Activated T-helper 1 cell treated with anti-CD3 and anti-CD28 coated beads, Interleukin-12 subunit alpha, Interleukin-12 subunit beta, Interleukin-2, Interleukin-4 antibody, amounts not matched to agents 30 ng/mL and 10 ng/mL and 1 ng/mL, durations not matched to agents 14 hours and 24 hours and 36 hours (primary cell): ENCODE measurements around the gene PDXP. TPM values are rescaled to one million over a fixed set of nuclear protein-coding genes. Genes with fewer than 3 reads are reported as not detected.
"Not testable (repeated sequence)": the region's sequence is repeated elsewhere in the genome, so short reads cannot be mapped to it uniquely, and the experiment has no call there.

Source experiments
- DNase-seq: peaks from one replicate; pipeline ENCODE4 v3.0.0; 2021; ENCODE audit warnings: low spot score
- H3K27ac Mint-ChIP-seq: one replicate; pipeline ENCODE4 v1.8.0; 2021; ENCODE audit warnings: mild to moderate bottlenecking, mixed read lengths
- H3K27me3 Mint-ChIP-seq: one replicate; pipeline ENCODE4 v1.8.0; 2022; ENCODE audit warnings: mild to moderate bottlenecking, moderate library complexity, mixed read lengths; ENCODE audit not compliant: insufficient read depth
- H3K36me3 Mint-ChIP-seq: one replicate; pipeline ENCODE4 v1.8.0; 2021; ENCODE audit warnings: low read depth, mixed read lengths
- H3K4me1 Mint-ChIP-seq: one replicate; pipeline ENCODE4 v1.8.0; 2021; ENCODE audit warnings: low read depth, mixed read lengths
- H3K4me3 Mint-ChIP-seq: one replicate; pipeline ENCODE4 v1.8.0; 2021; ENCODE audit warnings: mild to moderate bottlenecking, moderate library complexity, mixed read lengths
- H3K9me3 Mint-ChIP-seq: one replicate; pipeline ENCODE4 v1.8.0; 2021; ENCODE audit warnings: mixed read lengths
- intact Hi-C: fragments of 100-400 bp; cut with micrococcal nuclease; formaldehyde crosslinking; loops from one replicate; pipeline ENCODE4 v1.15.1; 2024
- total RNA-seq: library from RNA; stranded (reverse); gene quantifications from 2 replicates; pipeline ENCODE4 v1.2.3, GENCODE V29; 2022

Gene PDXP
- total RNA-seq, 1 donor from 2014 or later, result 50.4 TPM

- Mint-ChIP-seq H3K36me3 (peaks cover 21% of the 10 kb centered on the region), H3K27me3 (no peaks in the 10 kb centered on the region), H3K4me3 (peak overlapping the region; percentile 97), H3K4me1 (peaks cover 50% of the 10 kb centered on the region), H3K27ac (peak overlapping the region; percentile 100), H3K9me3 (no peaks in the 10 kb centered on the region)
- no peak for DNase-seq
- intact Hi-C loops, result no loop called here
Measured at GRCh38 chr22:37640591-37641560, 17.6 kb upstream of the PDXP start.

- Mint-ChIP-seq H3K9me3 (no peaks in the 10 kb centered on the region), H3K4me3 (peak overlapping the region; percentile 58), H3K36me3 (peaks cover 25% of the 10 kb centered on the region), H3K27ac (no peak overlapping the region), H3K27me3 (no peaks in the 10 kb centered on the region), H3K4me1 (peaks cover 43% of the 10 kb centered on the region)
- intact Hi-C loops, result no loop called here
- no peak for DNase-seq
Measured at GRCh38 chr22:37641561-37641949, 17.0 kb upstream of the PDXP start.

GRCh38 chr22:37643225-37643847 lies 15.2 kb upstream of the PDXP start:
- intact Hi-C loops, result loop anchor here (1.0 kb wide), 4 partner anchors 15 to 38 kb away; partner anchors contain the start of gene PDXP
- H3K9me3 Mint-ChIP-seq, result no peaks in the 10 kb centered on the region
- peak; percentile 74 for DNase-seq
- H3K4me1 Mint-ChIP-seq, result peaks cover 26% of the 10 kb centered on the region
- H3K36me3 Mint-ChIP-seq, result peaks cover 31% of the 10 kb centered on the region
- H3K27me3 Mint-ChIP-seq, result no peaks in the 10 kb centered on the region
- H3K4me3 Mint-ChIP-seq, result peak overlapping the region; percentile 59
- H3K27ac Mint-ChIP-seq, result peak overlapping the region; percentile 52

GRCh38 chr22:37647317-37647716 lies 11.2 kb upstream of the PDXP start:
- Mint-ChIP-seq H3K4me1 (peaks cover 14% of the 10 kb centered on the region), H3K36me3 (peaks cover 54% of the 10 kb centered on the region), H3K9me3 (no peaks in the 10 kb centered on the region), H3K27ac (no peak overlapping the region), H3K27me3 (no peaks in the 10 kb centered on the region), H3K4me3 (no peak overlapping the region)
- intact Hi-C loops, result no loop called here
- no peak for DNase-seq

- intact Hi-C loops, result no loop called here
- H3K4me1 Mint-ChIP-seq, result peaks cover 9% of the 10 kb centered on the region
- H3K27ac Mint-ChIP-seq, result no peak overlapping the region
- H3K9me3 Mint-ChIP-seq, result no peaks in the 10 kb centered on the region
- H3K4me3 Mint-ChIP-seq, result no peak overlapping the region
- DNase-seq, result no peak
- no peaks in the 10 kb centered on the region for H3K27me3 Mint-ChIP-seq
- peaks cover 53% of the 10 kb centered on the region for H3K36me3 Mint-ChIP-seq
Measured at GRCh38 chr22:37647928-37648327, 10.6 kb upstream of the PDXP start.

GRCh38 chr22:37650463-37651136 lies 7.9 kb upstream of the PDXP start:
- H3K27ac Mint-ChIP-seq, result no peak overlapping the region
- H3K4me3 Mint-ChIP-seq, result no peak overlapping the region
- H3K4me1 Mint-ChIP-seq, result no peaks in the 10 kb centered on the region
- H3K27me3 Mint-ChIP-seq, result no peaks in the 10 kb centered on the region
- intact Hi-C loops, result no loop called here
- H3K9me3 Mint-ChIP-seq, result no peaks in the 10 kb centered on the region
- peaks cover 47% of the 10 kb centered on the region for H3K36me3 Mint-ChIP-seq
- DNase-seq, result no peak

- Mint-ChIP-seq H3K27me3 (no peaks in the 10 kb centered on the region), H3K27ac (peak overlapping the region; percentile 18), H3K4me1 (peaks cover 17% of the 10 kb centered on the region), H3K4me3 (no peak overlapping the region), H3K9me3 (no peaks in the 10 kb centered on the region), H3K36me3 (peaks cover 35% of the 10 kb centered on the region)
- intact Hi-C loops, result no loop called here
- DNase-seq, result no peak
Measured at GRCh38 chr22:37654563-37655251, 3.8 kb upstream of the PDXP start.

GRCh38 chr22:37655252-37655563 lies 3.3 kb upstream of the PDXP start:
- H3K27me3 Mint-ChIP-seq, result no peaks in the 10 kb centered on the region
- peaks cover 30% of the 10 kb centered on the region for H3K36me3 Mint-ChIP-seq
- no peak for DNase-seq
- no peak overlapping the region for H3K27ac Mint-ChIP-seq
- H3K4me3 Mint-ChIP-seq, result no peak overlapping the region
- intact Hi-C loops, result no loop called here
- H3K4me1 Mint-ChIP-seq, result peaks cover 22% of the 10 kb centered on the region
- H3K9me3 Mint-ChIP-seq, result no peaks in the 10 kb centered on the region

- DNase-seq, H3K9me3 Mint-ChIP-seq, intact Hi-C loops, H3K27me3 Mint-ChIP-seq, H3K4me3 Mint-ChIP-seq: not testable (repeated sequence)
- Mint-ChIP-seq H3K27ac (peak overlapping the region; percentile 49), H3K36me3 (peaks cover 24% of the 10 kb centered on the region), H3K4me1 (peaks cover 34% of the 10 kb centered on the region)
Measured at GRCh38 chr22:37656583-37656982, 1.9 kb upstream of the PDXP start.

- Mint-ChIP-seq H3K36me3 (peaks cover 22% of the 10 kb centered on the region), H3K4me3 (peak overlapping the region; percentile 86), H3K27me3 (no peaks in the 10 kb centered on the region), H3K9me3 (no peaks in the 10 kb centered on the region), H3K4me1 (peaks cover 43% of the 10 kb centered on the region), H3K27ac (peak overlapping the region; percentile 91)
- DNase-seq, result no peak
- intact Hi-C loops, result loop anchor here (1.0 to 2.0 kb wide), 6 partner anchors 14 to 1129 kb away; partner anchors contain the start of genes EIF3D, GGA1 and SH3BP1
Measured at GRCh38 chr22:37657590-37658132, 862 bp upstream of the PDXP start.

GRCh38 chr22:37659066-37659896 lies 758 bp downstream of the PDXP start:
- intact Hi-C loops, result loop anchor here (2.0 kb wide), 1 partner anchor 1130 kb away; the partner anchor contains the start of gene EIF3D
- DNase-seq, result no peak
- peaks cover 16% of the 10 kb centered on the region for H3K36me3 Mint-ChIP-seq

More at GRCh38 chr22:37659066-37659896, 758 bp downstream of the PDXP start:
- Mint-ChIP-seq H3K9me3 (no peaks in the 10 kb centered on the region), H3K27me3 (no peaks in the 10 kb centered on the region), H3K4me1 (peaks cover 43% of the 10 kb centered on the region), H3K4me3 (peak overlapping the region; percentile 89), H3K27ac (peak overlapping the region; percentile 68)
